Fibroblast of villous mesenchyme (primary cell): Measurements from ENCODE around the gene CBLL1. TPM values are rescaled to one million over a fixed set of nuclear protein-coding genes. Genes with fewer than 3 reads are reported as not detected.
A peak's percentile ranks its signal among the peaks of the same experiment; 100 is the strongest.

Source experiments
- DNase-seq: peaks from one replicate; pipeline ENCODE4 v3.0.0-alpha.2; 2010; ENCODE audit warnings: low read depth
- H3K4me3 ChIP-seq: 2 replicates; pipeline ENCODE4 v1.5.1; 2011; ENCODE audit warnings: low read depth, mild to moderate bottlenecking, low read length
- total RNA-seq: library from RNA; depleted of rRNA; stranded (reverse); fragments of >200 nt; gene quantifications from 2 replicates; pipeline ENCODE4 v1.2.3, GENCODE V29; 2012
- TF ChIP-seq, protein P1 (sequence below): IDR thresholded peaks from 2 replicates; pipeline ENCODE4 v1.5.1; 2012; ENCODE audit warnings: low read depth, mild to moderate bottlenecking, low read length; ENCODE audit not compliant: insufficient read depth

CBLL1 gene
- total RNA-seq, 1 donor = 36.3 TPM

DNA sequence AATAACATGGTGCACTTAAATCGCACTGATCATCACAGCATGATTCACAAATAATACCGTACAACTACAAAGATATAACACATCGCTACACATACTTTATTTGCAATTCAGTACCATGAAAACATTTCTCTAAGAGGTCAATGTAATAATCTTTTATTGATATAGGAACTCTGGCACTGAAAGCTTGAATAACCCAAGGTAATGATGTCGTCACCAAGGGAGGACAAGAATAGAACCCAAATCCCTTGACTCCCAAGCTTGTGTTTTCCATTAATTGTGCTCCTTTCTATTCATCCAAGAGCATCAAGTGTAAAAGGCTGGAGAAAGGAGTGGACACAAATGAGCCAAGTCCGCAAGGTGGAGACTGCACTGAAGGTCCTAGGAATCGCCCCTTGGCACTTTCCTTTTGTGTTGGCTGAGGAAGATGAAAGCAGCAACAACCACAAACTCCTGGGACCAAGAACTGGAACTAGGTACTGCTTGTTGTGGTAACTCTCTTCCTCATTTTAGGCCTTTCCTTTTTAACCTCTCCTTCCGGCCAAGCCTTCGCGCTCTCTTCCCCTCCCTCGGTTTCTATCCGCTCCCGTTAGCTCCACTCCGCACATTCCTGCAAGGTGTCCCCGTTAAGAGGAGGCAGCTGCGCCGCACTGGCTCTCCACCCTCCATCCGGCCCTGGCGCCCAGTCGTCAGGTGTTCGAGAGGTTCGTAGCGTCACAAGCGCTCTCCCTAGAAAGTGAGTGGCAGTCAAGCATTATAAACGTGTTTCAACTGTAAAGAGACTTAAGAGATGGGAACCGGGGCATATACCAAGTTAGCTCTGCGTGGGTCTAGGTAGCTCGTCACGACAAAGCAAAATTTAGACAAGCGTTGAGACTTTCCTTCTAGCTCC lies 1.0 kb upstream of the CBLL1 start:
- peak overlapping the region; percentile 92 for H3K4me3 ChIP-seq
- TF ChIP-seq, protein P1, sequence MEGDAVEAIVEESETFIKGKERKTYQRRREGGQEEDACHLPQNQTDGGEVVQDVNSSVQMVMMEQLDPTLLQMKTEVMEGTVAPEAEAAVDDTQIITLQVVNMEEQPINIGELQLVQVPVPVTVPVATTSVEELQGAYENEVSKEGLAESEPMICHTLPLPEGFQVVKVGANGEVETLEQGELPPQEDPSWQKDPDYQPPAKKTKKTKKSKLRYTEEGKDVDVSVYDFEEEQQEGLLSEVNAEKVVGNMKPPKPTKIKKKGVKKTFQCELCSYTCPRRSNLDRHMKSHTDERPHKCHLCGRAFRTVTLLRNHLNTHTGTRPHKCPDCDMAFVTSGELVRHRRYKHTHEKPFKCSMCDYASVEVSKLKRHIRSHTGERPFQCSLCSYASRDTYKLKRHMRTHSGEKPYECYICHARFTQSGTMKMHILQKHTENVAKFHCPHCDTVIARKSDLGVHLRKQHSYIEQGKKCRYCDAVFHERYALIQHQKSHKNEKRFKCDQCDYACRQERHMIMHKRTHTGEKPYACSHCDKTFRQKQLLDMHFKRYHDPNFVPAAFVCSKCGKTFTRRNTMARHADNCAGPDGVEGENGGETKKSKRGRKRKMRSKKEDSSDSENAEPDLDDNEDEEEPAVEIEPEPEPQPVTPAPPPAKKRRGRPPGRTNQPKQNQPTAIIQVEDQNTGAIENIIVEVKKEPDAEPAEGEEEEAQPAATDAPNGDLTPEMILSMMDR = no peak
- no peak for DNase-seq

GRCh38 chr7:107744345-107744750 lies 406 bp downstream of the CBLL1 start:
- DNase-seq = no peak
- TF ChIP-seq, protein P1 = no peak
- H3K4me3 ChIP-seq = peak overlapping the region; percentile 92

GRCh38 chr7:107746006-107746405 lies 2.1 kb downstream of the CBLL1 start:
- no peak overlapping the region for H3K4me3 ChIP-seq

GRCh38 chr7:107751113-107751512 lies 7.2 kb downstream of the CBLL1 start:
- TF ChIP-seq, protein P1 = no peak
- no peak overlapping the region for H3K4me3 ChIP-seq
- no peak for DNase-seq

More at GRCh38 chr7:107746006-107746405, 2.1 kb downstream of the CBLL1 start:
- TF ChIP-seq, protein P1 = no peak
- DNase-seq = no peak

DNA sequence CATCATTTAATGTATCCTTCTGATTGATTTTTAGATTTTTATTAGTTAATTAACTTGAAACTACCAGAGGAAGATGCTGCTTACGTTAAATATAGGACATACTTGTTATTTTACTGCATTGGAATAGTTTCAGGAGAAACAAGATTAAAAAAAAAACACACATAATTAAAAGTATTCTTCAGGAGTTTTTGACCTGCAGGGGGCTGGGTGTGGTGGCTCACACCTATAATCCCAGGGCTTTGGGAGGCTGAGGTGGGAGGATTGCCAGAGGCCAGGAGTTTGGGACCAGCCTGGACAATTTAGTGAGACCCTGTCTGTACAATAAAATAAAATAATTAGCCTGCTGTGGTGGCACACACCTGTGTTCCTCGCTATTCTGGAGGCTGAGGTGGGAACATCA lies 10.7 kb downstream of the CBLL1 start:
- DNase-seq = no peak
- TF ChIP-seq, protein P1 = no peak
- no peak overlapping the region for H3K4me3 ChIP-seq

- DNase-seq = no peak
- TF ChIP-seq, protein P1 = no peak
- no peak overlapping the region for H3K4me3 ChIP-seq
These were observed 14.7 kb downstream of the CBLL1 start for GRCh38 chr7:107758667-107759066.
